Measurements from ENCODE around the gene CFP.
"Not testable (repeated sequence)": the region's sequence is repeated elsewhere in the genome, so short reads cannot be mapped to it uniquely, and the experiment has no call there.

Gene CFP

GRCh38 chrX:47629419-47630200 is at the start of gene CFP:
TSS of gene CFP (minus strand) at chrX:47629930. CDS start at chrX:47629844, 86 bp downstream.
- no peak for DNase-seq (ENCODE audit: low read depth, low spot score)

GRCh38 chrX:47675959-47676859 is 46.5 kb upstream of the CFP start:
- DNase-seq (ENCODE audit: low read depth, low spot score) = not testable (repeated sequence)

GRCh38 chrX:47674776-47675175 is 45.0 kb upstream of the CFP start:
- DNase-seq (ENCODE audit: low read depth, low spot score) = no peak

DNA sequence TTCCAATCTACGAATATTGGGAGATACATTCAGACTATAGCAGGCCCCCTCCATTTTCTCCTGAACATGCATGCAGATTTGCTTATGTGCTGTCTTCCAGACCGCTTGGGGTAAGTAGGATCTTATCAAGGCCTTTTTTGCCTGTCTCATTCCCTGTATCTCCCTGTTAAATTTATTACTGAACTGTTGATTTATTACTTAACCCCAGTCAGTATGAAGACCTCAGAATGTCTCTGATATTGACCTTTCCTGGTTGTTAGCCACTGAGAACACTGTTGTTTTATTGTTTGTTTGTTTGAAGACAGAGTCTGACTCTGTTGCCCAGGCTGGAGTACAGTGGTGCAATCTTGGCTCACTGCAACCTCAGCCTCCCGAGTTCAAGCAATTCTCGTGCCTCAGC is 36.1 kb upstream of the CFP start:
- DNase-seq (ENCODE audit: low read depth, low spot score) = not testable (repeated sequence)

DNA sequence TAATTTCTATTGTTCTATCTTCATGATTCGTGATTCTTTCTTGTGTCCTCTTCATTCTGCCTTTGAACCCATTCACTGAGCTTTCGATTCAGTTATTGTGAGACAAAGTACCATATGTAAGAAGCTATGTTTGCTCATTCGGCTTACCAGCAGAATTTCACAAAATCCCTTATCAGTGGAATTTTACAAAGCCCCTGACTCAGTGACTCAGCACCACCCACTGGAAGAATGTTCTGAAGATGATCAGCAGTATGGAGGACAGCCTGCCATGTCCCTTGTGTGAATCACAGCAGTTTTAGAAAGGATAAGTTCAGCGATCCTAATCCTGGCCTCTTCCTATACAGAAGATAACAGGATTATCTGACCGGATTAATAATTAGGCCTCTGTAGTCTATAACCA is 35.0 kb upstream of the CFP start:
- DNase-seq (ENCODE audit: low read depth, low spot score) = no peak

GRCh38 chrX:47662144-47662657 is 32.5 kb upstream of the CFP start:
- DNase-seq (ENCODE audit: low read depth, low spot score) = no peak

DNA sequence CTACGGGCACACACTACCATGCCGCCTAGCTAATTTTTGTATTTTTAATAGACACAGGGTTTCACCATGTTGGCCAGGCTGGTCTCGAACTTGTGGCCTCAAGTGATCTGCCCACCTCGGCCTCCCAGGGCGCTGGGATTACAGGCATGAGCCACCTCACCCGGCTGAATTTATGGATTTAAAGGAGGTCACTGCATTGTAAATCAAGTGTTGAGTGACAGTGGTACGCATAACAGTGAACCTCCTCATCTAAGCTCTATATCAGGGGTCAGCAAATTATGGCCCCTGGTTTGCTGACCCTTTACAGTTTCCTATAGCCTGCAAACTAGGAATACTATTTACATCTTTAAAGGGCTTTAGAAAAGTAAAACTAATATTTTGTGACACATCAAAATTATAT is 31.8 kb upstream of the CFP start:
- no peak for DNase-seq (ENCODE audit: low read depth, low spot score)

GRCh38 chrX:47659421-47659726 is 29.6 kb upstream of the CFP start:
- DNase-seq (ENCODE audit: low read depth, low spot score) = no peak

- DNase-seq (ENCODE audit: low read depth, low spot score) = peak; percentile 96
These were observed 29.1 kb upstream of the CFP start, which contains the start of gene UXT for GRCh38 chrX:47658684-47659420. TSS of gene UXT (minus strand) at chrX:47659180. CDS start at chrX:47658927, 253 bp downstream.

GRCh38 chrX:47658301-47658683 is 28.6 kb upstream of the CFP start:
- no peak for DNase-seq (ENCODE audit: low read depth, low spot score)

- DNase-seq (ENCODE audit: low read depth, low spot score) = no peak
These were observed 21.5 kb upstream of the CFP start for GRCh38 chrX:47651043-47651905.

- peak; percentile 98 for DNase-seq (ENCODE audit: low read depth, low spot score)
These were observed 20.7 kb upstream of the CFP start, which contains the start of gene ELK1 for GRCh38 chrX:47650164-47651042. TSS of gene ELK1 (minus strand) at chrX:47650563. CDS start at chrX:47641441, 9,122 bp downstream.

- no peak for DNase-seq (ENCODE audit: low read depth, low spot score)
These were observed 20.0 kb upstream of the CFP start for GRCh38 chrX:47649781-47650163.

- no peak for DNase-seq (ENCODE audit: low read depth, low spot score)
These were observed 19.5 kb upstream of the CFP start for GRCh38 chrX:47649271-47649670.

DNA sequence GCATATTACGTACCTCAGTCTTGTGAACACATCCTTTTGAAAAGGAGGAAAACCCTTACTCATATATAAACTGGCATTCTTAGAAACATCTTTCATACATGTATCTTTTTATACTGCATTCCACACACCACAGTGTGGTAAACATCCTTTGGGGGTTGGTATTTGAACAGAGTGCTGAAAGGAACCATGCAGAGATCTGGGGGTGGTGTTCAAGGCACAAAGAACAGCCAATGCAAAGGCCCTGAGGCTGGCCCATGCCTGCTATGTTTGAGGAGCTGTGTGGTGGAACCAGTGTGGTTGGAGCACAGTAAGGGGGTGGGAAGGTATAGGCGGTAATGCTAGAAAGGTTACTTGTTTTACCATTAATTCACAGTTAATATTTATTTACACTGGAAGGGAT is 18.6 kb upstream of the CFP start:
- no peak for DNase-seq (ENCODE audit: low read depth, low spot score)

DNA sequence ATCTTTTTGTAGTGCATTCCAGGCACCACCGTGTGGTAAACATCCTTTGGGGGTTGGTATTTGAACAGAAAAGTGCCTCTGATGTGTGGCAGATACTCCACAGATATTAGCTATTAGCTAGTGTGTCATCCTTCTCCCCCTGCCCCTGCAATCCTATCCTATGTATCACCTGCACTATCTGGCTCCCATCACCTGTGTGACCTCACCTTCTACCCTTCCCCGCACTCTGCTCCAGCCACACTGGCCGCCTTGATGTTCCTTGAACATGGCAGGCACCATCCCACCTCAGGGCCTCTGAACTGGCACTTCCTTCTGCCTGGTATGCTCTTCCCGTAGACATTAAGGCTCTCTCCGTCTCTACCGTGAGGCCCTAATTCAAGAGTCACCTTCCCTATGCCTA is 16.9 kb upstream of the CFP start:
- DNase-seq (ENCODE audit: low read depth, low spot score) = no peak

DNA sequence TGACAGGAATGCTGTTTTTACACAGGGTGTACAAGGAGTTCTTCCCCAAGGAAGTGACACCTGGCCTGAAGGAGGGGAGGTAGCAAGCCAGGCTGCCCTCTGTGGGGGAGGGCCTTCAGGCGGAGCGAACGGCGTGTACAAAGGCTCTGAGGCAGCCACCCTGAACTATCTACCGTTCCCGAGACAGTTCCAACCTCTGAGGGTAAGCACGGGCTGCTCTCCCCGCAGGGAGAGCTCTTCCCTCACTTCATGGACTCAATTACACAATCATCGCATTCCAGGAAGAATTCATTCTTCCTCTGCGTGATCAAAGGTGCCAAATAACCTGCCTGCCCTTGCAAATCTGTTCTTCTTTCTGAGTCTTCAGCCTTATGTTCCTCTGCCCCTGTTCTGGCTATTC is 15.8 kb upstream of the CFP start:
- DNase-seq (ENCODE audit: low read depth, low spot score) = no peak

DNA sequence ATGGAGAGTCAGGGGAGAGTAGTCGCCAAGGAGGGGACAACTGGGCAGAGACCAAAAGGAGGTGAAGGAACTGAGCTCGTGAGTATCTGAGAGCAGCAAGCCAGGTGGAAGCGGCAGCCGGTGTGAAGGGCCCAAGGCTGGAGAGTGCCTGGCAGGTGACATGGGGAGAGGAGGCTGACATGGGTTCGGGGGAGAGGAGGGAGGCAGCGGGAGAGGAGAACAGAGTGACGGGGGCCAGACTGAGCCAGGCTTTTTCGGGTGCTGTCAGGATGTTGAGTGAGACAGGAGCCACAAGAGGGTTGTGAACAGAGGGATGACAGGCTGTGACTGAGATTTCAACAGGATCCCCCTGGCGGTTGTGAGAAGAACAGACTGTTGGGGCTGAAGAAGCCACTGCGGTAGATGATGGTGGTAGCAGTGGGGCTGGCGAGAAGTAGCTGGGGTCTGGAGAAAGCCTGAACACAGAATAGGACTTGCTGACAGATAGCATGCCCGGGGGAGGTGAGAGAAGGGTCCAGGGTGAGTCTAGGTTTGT is 14.9 kb upstream of the CFP start:
- DNase-seq (ENCODE audit: low read depth, low spot score) = peak; percentile 28

DNA sequence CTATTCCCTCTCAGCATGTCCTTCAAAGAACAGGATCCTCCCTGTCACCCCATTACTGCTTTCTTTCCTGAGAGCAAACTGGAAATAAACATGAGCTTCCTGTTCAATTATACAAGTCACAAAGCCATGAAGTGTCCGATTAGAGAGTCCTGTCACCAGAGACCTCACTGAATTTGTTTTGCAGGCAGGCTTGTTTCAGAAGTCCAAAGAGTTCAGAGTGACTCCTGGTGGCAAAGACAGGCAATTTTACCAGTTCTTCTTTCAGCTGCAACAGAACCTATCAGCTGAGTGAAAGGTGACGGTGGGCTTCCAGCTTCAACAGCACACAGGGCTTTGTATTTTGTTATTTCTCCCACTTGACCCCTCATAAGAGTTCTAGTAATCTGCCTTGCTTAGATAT is 14.2 kb upstream of the CFP start:
- peak; percentile 42 for DNase-seq (ENCODE audit: low read depth, low spot score)

- DNase-seq (ENCODE audit: low read depth, low spot score) = no peak
These were observed 9.1 kb upstream of the CFP start for GRCh38 chrX:47638816-47639215.

Data from astrocyte of the hippocampus (primary cell).